ENCODE results near the gene COP1. TPM values are rescaled to one million over a fixed set of nuclear protein-coding genes. Genes with fewer than 3 reads are reported as not detected.
"Not testable (repeated sequence)": the region's sequence is repeated elsewhere in the genome, so short reads cannot be mapped to it uniquely, and the experiment has no call there.

The COP1 gene
- total and polyA plus RNA-seq, 2 donors = 28.2 to 88.2 TPM

DNA sequence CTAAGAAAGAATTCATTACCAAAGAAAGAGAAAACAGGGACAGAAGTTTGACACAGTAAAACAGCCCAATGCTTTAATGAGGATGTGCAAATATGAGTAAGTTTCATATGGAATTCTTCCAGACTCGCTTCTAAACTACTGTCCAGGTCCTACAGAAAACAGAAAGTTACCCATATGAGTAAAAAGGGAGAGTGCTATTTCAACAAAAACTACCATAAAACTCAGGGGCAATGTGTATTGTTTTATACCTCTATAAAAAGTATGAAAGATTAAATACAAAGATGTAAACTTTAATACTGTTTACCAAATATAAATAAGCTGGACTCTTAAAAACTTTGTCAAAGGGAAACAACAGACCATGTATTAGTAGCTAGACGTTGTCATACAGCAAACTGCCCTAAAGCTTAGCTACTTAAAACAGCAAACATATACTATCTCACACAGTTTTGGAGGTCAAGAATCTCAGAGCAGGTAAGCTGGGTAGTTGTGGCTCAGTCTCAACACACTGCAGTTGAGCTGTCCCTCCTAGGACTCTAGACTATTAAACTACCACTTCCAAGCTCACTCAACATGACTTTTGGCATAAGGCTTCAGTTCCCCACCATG lies 174.9 kb downstream of the COP1 start:
- no peak for DNase-seq (ENCODE audit: extremely low spot score)
- whole genome bisulfite sequencing = 58% methylated on average over 2 of the region's 2 CpGs
- Histone ChIP-seq H3K36me3 (ENCODE audit: insufficient read depth) (no peaks in the 10 kb centered on the region), H3K4me3 (ENCODE audit: low read depth, low read length) (no peak overlapping the region), H3K27ac (ENCODE audit: low read depth) (no peak overlapping the region), H3K4me1 (ENCODE audit: insufficient read depth) (no peaks in the 10 kb centered on the region)

DNA sequence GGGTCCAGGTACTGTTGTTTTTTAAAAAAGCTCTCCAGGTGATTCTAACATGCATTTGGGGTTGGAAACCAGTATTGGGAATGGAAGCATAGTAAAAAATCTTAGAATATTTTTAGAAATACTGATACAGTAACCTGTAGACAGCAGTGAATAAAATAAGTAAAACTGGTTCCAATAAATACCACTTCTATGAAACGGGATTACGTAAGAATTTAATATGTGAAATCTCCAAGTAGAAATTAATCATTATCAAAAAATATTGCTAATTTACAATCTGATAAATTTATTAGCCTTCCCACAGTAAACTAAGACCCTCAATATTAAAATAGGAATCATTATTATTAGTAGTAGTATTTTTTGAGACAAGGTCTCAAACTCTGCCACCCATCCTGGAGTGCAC lies 177.5 kb downstream of the COP1 start:
- Histone ChIP-seq H3K27ac (ENCODE audit: low read depth) (no peak overlapping the region), H3K4me3 (ENCODE audit: low read depth, low read length) (no peak overlapping the region), H3K4me1 (ENCODE audit: insufficient read depth) (no peaks in the 10 kb centered on the region), H3K36me3 (ENCODE audit: insufficient read depth) (no peaks in the 10 kb centered on the region)
- WGBS = 98% methylated on average over 2 of the region's 2 CpGs
- DNase-seq (ENCODE audit: extremely low spot score) = no peak

DNA sequence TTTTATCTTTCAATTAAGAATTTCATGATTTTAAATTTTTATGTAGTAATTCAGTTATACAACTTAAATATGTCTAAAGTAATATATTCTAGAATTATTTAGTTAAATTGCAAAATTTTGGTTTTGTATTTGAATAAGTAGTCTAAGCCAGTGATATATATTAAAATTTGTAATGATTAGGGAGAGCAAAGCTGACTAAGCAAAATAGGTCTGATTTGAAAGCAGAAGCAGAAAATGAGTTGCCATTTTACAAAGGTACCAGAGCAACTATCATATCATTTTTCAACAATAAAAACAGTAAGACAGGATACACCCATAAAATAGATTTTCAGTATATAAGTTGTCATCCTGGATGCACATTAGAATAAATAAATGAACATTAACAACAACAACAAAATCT lies 177.9 kb downstream of the COP1 start:
- no peak for DNase-seq (ENCODE audit: extremely low spot score)
- no peak overlapping the region for H3K27ac ChIP-seq (ENCODE audit: low read depth)
- H3K4me1 ChIP-seq (ENCODE audit: insufficient read depth) = no peaks in the 10 kb centered on the region
- H3K36me3 ChIP-seq (ENCODE audit: insufficient read depth) = no peaks in the 10 kb centered on the region
- H3K4me3 ChIP-seq (ENCODE audit: low read depth, low read length) = no peak overlapping the region

DNA sequence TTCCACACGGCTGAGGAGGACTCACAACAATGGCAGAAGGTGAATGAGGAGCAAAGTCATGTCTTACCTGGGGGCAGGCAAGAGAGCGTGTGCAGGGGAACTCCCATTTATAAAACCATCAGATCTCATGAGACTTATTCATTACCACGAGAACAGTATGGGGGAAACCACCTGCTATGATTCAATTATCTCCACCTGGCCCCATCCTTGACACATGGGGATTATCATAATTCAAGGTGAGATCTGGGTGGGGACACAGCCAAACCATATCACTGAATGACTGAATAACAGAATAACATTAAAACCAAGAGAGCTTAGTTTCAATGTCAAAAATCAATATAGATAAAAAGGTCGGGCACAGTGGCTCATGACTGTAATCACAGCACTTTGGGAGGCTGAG lies 179.2 kb downstream of the COP1 start:
- DNase-seq (ENCODE audit: extremely low spot score); H3K36me3 ChIP-seq (ENCODE audit: insufficient read depth); H3K4me3 ChIP-seq (ENCODE audit: low read depth, low read length); H3K4me1 ChIP-seq (ENCODE audit: insufficient read depth); H3K27ac ChIP-seq (ENCODE audit: low read depth): not testable (repeated sequence)
- 90% methylated on average over 4 of the region's 4 CpGs for WGBS

DNA sequence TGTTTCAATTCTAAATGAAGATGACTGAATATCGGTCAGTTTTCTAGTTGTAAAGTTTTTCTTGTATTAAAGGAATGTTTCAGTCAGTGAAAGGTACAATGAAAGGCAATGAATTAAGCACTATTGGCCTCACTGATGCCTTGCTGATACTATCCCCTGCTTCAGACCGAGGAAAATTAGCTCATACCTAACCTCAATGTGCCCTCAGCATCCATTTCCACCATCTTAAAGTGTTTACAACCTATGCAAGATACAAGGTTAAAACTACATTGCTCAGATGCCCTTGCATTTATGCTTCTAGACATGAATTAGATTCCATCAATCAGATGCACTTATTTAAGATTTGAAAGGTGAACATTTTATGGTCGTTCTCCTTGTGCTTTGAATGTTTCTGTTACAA lies 184.5 kb downstream of the COP1 start:
- no peaks in the 10 kb centered on the region for H3K36me3 ChIP-seq (ENCODE audit: insufficient read depth)
- WGBS = 84% methylated on average over 3 of the region's 3 CpGs
- H3K4me3 ChIP-seq (ENCODE audit: low read depth, low read length) = no peak overlapping the region
- H3K27ac ChIP-seq (ENCODE audit: low read depth) = no peak overlapping the region
- no peak for DNase-seq (ENCODE audit: extremely low spot score)
- no peaks in the 10 kb centered on the region for H3K4me1 ChIP-seq (ENCODE audit: insufficient read depth)

DNA sequence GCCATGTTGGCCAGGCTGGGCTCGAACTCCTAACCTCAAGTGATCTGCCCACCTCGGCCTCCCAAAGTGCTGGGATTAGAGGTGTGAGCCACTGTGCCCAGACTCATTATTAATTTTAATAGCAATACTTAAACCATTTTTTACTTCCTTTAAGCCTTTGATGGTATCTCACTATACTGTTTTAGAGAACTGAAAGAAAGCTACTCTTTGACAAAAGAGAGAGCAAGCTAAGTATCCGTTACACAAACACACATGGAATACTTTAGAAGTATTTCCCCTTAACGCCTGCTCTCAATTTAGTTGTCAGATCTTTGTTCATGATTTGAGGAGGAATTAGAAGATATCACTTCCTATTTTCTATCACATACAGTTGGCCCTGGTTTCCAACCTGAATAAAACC lies 189.4 kb downstream of the COP1 start:
- Histone ChIP-seq H3K27ac (ENCODE audit: low read depth) (no peak overlapping the region), H3K36me3 (ENCODE audit: insufficient read depth) (peaks cover 1% of the 10 kb centered on the region), H3K4me1 (ENCODE audit: insufficient read depth) (no peaks in the 10 kb centered on the region), H3K4me3 (ENCODE audit: low read depth, low read length) (no peak overlapping the region)
- WGBS = 93% methylated on average over 4 of the region's 4 CpGs
- DNase-seq (ENCODE audit: extremely low spot score) = no peak

DNA sequence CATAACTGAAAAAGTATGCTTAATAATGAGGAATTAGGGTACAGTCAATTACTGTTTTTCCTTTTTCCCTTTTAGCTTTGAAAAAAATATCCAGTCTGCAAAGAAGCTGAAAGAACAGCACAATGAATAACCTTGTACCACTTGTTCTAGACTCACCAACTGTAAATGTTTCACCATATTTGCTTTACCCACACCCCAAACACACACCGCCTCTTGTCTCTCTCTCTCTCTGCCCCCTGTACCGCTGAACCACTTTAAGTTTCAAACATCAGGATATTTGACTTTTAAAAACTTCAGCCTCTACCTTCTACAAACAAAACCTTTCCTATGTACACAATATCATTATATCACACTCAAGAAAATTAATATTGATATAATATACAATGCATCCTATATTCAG lies 197.1 kb downstream of the COP1 start:
- H3K4me3 ChIP-seq (ENCODE audit: low read depth, low read length) = no peak overlapping the region
- no peaks in the 10 kb centered on the region for H3K4me1 ChIP-seq (ENCODE audit: insufficient read depth)
- no peak overlapping the region for H3K27ac ChIP-seq (ENCODE audit: low read depth)
- no peak for DNase-seq (ENCODE audit: extremely low spot score)
- H3K36me3 ChIP-seq (ENCODE audit: insufficient read depth) = peaks cover 2% of the 10 kb centered on the region
- WGBS = 95% methylated on average over 2 of the region's 2 CpGs

DNA sequence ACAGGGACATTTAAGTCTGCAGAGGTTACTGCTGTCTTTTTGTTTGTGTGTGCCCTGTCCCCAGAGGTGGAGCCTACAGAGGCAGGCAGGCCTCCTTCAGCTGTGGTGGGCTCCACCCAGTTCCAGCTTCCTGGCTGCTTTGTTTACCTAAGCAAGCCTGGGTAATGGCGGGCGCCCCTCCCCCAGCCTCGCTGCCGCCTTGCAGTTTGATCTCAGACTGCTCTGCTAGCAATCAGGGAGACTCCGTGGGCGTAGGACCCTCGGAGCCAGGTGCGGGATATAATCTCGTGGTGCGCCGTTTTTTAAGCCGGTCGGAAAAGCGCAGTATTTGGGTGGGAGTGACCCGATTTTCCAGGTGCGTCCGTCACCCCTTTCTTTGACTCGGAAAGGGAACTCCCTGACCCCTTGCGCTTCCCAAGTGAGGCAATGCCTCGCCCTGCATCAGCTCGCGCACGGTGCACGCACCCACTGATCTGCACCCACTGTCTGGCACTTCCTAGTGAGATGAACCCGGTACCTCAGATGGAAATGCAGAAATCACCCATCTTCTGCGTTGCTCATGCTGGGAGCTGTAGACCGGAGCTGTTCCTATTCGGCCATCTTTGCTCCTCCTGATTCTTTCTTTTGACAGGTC lies 199.2 kb downstream of the COP1 start:
- H3K36me3 ChIP-seq (ENCODE audit: insufficient read depth); H3K4me3 ChIP-seq (ENCODE audit: low read depth, low read length); DNase-seq (ENCODE audit: extremely low spot score); H3K27ac ChIP-seq (ENCODE audit: low read depth); H3K4me1 ChIP-seq (ENCODE audit: insufficient read depth): not testable (repeated sequence)
- 99% methylated on average over 28 of the region's 28 CpGs for WGBS

DNA sequence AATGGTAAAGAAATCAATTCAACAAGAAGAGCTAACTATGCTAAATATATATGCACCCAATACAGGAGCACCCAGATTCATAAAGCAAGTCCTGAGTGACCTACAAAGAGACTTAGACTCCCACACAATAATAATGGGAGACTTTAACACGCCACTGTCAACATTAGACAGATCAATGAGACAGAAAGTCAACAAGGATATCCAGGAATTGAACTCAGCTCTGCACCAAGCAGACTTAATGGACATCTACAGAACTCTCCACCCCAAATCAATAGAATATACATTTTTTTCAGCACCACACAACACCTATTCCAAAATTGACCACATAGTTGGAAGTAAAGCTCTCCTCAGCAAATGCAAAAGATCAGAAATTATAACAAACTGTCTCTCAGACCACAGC lies 212.4 kb downstream of the COP1 start:
- H3K36me3 ChIP-seq (ENCODE audit: insufficient read depth); H3K27ac ChIP-seq (ENCODE audit: low read depth); H3K4me3 ChIP-seq (ENCODE audit: low read depth, low read length); H3K4me1 ChIP-seq (ENCODE audit: insufficient read depth); DNase-seq (ENCODE audit: extremely low spot score): not testable (repeated sequence)
- 100% methylated on average over 1 of the region's 1 CpG for WGBS

DNA sequence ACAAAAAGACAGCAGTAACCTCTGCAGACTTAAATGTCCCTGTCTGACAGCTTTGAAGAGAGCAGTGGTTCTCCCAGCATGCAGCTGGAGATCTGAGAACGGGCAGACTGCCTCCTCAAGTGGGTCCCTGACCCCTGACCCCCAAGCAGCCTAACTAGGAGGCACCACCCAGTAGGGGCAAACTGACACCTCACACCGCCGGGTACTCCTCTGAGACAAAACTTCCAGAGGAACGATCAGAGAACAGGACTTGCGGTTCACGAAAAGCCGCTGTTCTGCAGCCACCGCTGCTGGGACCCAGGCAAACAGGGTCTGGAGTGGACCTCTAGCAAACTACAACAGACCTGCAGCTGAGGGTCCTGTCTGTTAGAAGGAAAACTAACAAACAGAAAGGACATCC lies 214.3 kb downstream of the COP1 start:
- not testable (repeated sequence) for H3K4me1 ChIP-seq (ENCODE audit: insufficient read depth); DNase-seq (ENCODE audit: extremely low spot score); H3K27ac ChIP-seq (ENCODE audit: low read depth); H3K36me3 ChIP-seq (ENCODE audit: insufficient read depth); H3K4me3 ChIP-seq (ENCODE audit: low read depth, low read length)
- WGBS = 94% methylated on average over 8 of the region's 8 CpGs

DNA sequence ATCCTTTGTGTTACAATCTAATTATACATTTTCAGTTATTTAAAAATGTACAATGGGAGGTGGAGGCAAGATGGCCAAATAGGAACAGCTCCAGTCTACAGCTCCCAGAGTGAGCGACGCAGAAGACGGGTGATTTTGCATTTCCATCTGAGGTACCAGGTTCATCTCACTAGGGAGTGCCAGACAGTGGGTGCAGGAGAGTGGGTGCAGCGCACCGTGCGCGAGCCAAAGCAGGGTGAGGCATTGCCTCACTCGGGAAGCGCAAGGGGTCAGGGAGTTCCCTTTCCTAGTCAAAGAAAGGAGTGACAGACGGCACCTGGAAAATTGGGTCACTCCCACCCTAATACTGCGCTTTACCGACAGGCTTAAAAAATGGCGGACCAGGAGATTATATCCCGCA lies 214.9 kb downstream of the COP1 start:
- not testable (repeated sequence) for H3K4me1 ChIP-seq (ENCODE audit: insufficient read depth); DNase-seq (ENCODE audit: extremely low spot score); H3K27ac ChIP-seq (ENCODE audit: low read depth); H3K36me3 ChIP-seq (ENCODE audit: insufficient read depth); H3K4me3 ChIP-seq (ENCODE audit: low read depth, low read length)
- 95% methylated on average over 14 of the region's 14 CpGs for WGBS

DNA sequence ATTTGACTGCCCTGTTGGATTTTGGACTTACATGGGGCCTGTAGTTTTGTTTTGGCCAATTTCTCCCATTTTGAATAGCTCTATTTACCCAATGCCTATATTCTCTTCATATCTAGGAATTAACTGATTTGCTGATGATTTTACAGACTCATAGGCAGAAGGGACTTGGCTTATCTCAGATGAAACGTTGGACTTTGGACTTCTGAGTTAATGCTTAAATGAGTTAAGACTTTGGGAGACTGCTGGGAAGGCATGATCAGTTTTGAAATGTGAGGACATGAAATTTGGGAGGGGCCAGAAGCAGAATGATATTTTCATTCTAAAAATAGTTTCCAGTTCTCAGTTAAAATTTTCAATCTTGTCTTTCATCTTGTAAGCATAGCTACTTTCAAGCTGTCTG lies 222.3 kb downstream of the COP1 start:
- Histone ChIP-seq H3K4me1 (ENCODE audit: insufficient read depth) (no peaks in the 10 kb centered on the region), H3K4me3 (ENCODE audit: low read depth, low read length) (no peak overlapping the region), H3K27ac (ENCODE audit: low read depth) (no peak overlapping the region), H3K36me3 (ENCODE audit: insufficient read depth) (no peaks in the 10 kb centered on the region)
- WGBS = 62% methylated on average over 1 of the region's 1 CpG
- no peak for DNase-seq (ENCODE audit: extremely low spot score)

DNA sequence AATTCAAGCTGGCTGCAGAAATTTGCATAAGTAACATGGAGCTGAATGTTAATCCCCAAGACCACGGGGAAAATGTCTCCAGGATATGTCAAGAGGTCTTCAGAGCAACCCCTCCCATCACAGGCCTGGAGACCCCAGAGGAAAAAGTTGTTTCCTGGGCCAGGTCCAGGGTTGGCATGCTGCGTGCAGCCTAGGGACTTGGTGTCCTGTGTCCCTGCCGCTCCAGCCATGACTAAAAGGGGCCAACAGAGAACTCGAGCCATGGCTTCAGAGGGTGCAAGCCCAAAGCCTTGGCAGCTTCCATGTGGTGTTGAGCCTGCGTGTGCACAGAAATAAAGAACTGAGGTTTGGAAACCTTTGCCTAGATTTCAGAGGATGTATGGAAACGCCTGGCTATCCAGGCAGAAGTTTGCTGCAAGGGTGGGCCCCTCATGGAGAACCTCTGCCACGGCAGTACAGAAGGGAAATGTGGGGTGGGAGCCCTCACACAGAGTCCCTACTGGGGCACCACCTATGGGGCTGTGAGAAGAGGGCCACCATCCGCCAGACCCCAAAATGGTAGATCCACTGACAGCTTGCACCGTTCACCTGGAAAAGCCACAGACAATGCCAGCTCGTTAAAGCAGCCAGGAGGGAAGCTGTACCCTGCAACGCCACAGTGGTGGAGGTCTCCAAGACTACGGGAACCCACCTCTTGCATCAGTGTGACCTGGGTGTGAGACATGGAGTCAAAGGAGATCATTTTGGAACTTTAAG lies 222.9 kb downstream of the COP1 start:
- Histone ChIP-seq H3K36me3 (ENCODE audit: insufficient read depth) (no peaks in the 10 kb centered on the region), H3K4me3 (ENCODE audit: low read depth, low read length) (no peak overlapping the region), H3K4me1 (ENCODE audit: insufficient read depth) (no peaks in the 10 kb centered on the region), H3K27ac (ENCODE audit: low read depth) (no peak overlapping the region)
- WGBS = 98% methylated on average over 12 of the region's 12 CpGs
- no peak for DNase-seq (ENCODE audit: extremely low spot score)

DNA sequence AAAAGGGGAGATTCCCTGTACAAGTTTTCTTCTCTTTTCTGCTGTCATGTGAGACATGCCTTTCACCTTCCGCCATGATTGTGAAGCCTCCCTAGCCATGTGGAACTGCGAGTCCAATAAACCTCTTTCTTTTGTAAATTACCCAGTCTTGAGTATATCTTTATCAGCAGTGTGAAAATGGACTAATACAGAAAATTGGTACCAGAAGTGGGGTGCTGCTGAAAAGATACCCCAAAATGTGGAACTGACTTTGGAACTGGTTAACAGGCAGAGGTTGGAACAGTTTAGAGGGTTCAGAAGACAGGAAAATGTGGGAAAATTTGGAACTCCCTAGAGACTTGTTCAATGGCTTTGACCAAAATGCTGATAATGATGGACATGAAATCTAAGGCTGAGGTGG lies 223.7 kb downstream of the COP1 start:
- DNase-seq (ENCODE audit: extremely low spot score); H3K36me3 ChIP-seq (ENCODE audit: insufficient read depth); H3K4me1 ChIP-seq (ENCODE audit: insufficient read depth); H3K27ac ChIP-seq (ENCODE audit: low read depth); H3K4me3 ChIP-seq (ENCODE audit: low read depth, low read length): not testable (repeated sequence)
- WGBS = 96% methylated on average over 2 of the region's 2 CpGs
